Activated CD4-positive, alpha-beta T cell treated with anti-CD3 and anti-CD28 coated beads, Interleukin-10, Interleukin-2, amounts not matched to agents 100 ng/mL and 50 ng/mL, durations not matched to agents 16 hours and 8 hours (primary cell): Measurements from ENCODE around the gene INTS6L.
"Not testable (repeated sequence)": the region's sequence is repeated elsewhere in the genome, so short reads cannot be mapped to it uniquely, and the experiment has no call there.

ENCODE experiments used
- DNase-seq: peaks from one replicate; pipeline ENCODE4 v3.0.0-alpha.2; 2020

The INTS6L gene

DNA sequence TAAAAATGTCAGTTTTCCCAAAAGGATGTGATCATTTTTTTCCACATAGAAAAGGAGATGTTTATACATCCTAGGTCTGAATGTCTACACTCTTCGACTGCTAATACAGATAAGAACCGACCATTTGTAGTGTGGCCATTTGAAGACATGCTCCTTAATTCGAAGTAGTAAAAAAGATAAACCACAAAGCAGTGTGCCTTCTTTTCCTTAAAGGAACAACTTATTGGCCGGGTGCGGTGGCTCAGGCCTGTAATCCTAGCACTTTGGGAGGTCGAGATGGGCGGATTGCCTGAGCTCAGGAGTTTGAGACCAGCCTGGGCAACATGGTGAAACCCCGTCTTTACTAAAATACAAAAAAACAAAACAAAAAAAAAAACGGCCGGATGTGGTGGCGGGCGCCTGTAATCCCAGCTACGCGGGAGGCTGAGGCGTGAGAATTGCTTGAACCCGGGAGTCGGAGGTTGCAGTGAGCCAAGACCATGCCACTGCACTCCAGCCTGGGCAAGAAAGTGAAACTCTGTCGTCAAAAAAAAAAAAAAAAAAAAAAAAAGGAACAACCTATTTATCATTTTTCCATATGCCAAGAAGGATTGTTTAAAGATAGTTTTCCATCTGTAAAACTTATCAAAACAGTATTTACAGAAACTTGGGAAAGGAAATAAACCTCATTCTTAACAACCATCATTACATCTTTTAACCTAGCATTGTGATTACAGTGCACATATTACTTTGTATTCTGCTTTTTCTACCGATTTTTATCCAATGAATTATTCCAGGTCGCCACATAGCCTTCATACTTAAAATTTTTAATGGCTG, 2.6 kb downstream of the INTS6L start:
- DNase-seq, result peak; percentile 16

DNA sequence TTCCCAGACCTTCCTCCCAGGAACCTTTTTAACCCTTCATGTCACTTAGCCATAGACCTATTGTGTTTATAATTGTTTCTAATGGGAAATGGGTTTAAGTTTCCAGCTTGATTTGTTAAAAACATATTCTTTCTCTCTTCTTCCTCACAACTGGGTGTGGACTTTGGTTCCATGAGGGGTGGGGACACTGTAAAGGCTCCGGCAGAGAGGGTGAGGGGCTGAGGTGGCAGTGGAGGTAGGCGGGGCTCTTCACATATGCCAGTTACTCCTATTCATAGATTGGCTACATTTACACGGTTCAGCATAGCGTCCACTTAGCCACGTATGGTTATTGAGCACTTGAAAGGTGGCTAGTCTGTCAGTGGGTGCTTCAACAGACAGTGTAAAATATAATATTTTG, 7.8 kb downstream of the INTS6L start:
- DNase-seq, result no peak

DNA sequence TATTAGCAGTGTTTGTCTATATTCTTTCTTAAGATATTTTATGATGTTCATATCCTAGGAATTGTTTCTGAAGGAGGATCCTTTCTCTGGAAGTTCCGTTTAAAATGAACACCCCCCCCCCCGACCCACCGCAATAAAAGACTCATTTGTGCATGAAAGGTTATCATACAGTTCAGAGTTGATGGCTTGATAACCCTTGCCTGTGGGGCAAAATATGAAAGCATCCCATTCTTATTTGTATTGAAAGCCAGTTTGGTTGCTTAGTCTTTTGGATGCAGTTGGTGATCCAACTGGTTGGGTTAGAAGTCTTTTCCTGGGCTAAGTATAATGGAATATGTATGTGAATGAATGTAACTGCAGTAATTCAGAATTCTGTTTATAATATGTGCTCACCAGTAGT, 8.3 kb downstream of the INTS6L start:
- DNase-seq, result no peak

- no peak for DNase-seq
These were observed 9.6 kb downstream of the INTS6L start for GRCh38 chrX:135530097-135530496.

DNA sequence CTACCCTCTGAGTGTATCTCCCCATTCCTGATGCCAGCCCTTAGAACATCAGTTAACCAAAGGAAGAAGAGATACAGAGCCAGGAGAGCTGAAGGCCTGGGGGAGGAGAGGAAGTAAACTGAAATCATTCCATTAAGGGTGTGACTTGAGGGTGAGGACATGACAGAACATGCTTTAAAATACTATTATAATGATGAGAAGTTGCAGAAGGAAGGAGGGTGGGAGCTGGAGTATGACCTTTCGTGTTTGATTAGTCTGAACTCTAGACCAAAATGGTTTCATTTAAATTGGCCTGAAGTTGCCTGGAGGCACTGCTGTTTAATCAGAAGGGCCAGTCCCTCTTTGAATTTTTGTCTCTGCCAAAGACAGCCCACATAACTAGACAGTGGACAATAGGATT, 11.4 kb downstream of the INTS6L start:
- no peak for DNase-seq

- DNase-seq, result no peak
These were observed 14.8 kb downstream of the INTS6L start for GRCh38 chrX:135535077-135535940.

DNA sequence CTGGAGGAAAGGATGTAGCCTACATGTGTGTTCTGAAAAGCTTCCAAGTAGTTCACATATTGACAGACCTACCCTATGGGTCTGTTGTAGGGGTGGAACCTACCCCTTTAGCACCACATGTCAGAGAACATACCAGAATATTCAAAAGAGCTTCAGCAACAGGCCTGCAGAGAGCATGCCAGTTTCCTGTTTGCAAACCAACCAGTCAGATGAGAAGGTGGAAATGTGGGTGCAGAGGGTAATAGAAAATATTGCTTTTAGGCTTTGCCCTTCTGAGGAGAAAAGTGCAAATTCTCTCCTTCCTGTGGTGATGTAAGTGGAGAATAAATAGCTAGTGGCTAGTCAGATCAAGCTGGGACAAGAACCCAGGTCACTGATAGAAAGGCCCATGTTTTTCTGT, 16.4 kb downstream of the INTS6L start:
- peak; percentile 14 for DNase-seq

DNA sequence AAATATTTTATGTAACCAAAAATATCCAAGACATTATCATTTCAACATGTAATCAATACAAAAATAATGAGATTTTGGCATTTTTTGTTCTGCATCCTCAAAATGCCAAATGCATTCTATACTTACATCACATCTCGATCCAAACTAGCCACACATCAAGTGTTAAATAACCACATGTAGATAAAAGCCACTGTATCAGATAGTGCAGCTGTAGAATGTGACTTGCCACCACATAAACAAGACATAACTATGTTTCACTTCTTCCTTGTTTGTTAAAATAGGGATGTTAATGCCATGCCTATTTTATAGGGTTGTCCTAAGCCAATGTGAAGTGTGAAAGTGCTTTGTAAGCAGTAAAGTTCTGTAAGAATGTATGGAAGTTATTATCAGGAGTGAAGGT, 20.9 kb downstream of the INTS6L start:
- DNase-seq, result no peak

DNA sequence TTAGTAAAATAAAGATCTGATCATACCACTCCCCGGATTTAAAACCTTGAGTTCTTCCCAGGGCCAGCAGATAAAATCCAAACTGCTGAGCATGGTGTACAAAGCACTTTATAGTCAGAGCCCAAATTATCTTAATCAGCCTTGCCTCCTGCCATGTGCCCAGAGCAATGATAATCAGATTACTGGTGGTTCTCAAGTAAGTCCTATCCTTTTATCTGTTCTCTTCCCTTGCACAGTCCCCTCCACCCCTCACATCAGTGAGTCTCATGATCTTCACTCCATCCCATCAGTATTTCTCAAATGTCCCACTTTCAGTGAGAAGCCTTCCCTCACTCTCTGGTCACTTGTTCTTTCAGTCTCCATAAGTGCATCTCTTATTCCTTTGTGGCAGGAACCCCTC, 22.7 kb downstream of the INTS6L start:
- no peak for DNase-seq

DNA sequence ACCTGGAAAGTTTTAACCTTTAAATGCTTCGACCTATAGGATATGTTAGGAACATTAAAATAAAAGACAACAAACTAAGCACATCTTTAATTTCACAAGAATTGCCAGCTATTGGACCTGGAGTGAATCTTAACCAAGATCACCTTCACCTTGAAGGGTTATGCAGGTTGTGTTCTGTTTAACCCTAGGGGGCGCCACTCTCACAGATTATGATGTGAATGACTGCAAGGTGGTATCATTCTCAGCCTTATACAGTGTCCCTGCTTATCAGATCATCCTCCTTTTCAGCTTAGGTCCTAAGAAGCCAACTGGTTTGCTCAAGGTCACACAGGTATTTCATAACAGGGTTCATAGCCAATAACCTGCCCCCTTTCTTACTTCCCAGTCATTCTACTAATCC, 23.5 kb downstream of the INTS6L start:
- DNase-seq, result peak; percentile 43

DNA sequence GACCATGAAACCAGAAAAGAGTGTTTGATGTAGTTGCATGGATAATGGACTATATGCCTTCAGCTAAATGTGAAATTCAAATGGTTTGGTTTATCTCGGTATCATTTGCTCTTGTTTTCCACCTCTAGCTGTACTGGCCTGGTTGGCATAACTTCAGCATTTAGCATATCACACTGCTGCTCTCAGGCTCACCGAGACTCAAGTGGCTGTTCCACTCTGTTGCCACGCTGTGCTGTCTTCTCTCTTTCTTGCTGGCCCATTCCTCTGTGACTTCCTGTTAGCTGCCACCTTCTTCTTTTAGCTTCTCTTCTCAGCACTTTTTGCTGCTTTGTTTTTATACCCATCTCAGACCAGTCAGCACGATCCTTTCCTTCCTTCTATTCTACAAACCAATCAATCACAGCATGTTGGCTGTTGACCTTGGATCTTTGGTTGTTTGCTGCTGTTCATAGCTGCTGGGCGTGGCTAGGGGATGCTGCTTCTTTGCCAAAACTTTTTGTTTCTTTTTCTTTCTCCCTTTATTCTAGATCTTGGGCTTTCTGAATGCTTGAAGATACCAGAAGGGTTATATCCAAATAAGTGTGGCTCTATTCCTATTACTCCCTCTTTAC, 24.0 kb downstream of the INTS6L start:
- DNase-seq, result no peak

GRCh38 chrX:135547767-135548166, 27.3 kb downstream of the INTS6L start:
- DNase-seq, result no peak

DNA sequence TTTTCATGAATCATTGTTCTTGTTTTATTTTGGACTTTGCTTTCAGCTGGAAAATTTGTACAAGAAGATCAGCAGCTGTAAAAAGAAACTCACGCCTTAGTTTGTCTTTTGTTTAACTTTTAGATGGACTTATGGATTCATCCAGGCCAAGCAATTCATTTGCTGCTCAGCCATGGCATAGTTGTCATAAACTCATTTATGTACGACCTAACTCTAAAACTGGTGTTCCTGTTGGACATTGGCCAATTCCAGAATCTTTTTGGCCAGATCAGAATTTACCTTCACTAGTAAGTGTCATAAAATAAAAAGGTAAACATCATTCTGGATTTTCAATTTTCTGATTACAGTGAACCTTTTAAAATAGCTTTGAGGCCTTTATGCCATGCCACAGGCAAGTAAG, 29.1 kb downstream of the INTS6L start:
- DNase-seq, result no peak

- DNase-seq, result no peak
These were observed 35.6 kb downstream of the INTS6L start for GRCh38 chrX:135556055-135556454.

DNA sequence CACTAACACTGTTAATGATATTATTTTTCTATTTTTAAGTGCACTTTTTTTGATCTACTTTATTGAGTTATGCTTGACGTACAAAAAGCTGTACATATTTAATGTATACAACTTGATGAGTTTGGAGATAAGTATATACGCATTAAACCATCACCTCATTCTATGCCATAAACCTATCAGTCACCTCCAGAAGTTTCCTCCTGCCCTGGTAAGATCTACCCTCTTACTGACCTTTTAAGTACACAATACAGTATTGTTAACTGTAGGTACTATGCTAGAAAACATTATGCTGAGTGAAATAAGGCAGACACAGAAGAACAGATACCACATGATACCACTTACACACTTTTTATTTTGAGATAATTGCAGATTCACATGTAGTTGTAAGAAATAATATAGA, 36.9 kb downstream of the INTS6L start:
- no peak for DNase-seq

GRCh38 chrX:135572436-135572835, 52.0 kb downstream of the INTS6L start:
- no peak for DNase-seq

- DNase-seq, result no peak
These were observed 61.0 kb downstream of the INTS6L start for GRCh38 chrX:135581496-135581895.

DNA sequence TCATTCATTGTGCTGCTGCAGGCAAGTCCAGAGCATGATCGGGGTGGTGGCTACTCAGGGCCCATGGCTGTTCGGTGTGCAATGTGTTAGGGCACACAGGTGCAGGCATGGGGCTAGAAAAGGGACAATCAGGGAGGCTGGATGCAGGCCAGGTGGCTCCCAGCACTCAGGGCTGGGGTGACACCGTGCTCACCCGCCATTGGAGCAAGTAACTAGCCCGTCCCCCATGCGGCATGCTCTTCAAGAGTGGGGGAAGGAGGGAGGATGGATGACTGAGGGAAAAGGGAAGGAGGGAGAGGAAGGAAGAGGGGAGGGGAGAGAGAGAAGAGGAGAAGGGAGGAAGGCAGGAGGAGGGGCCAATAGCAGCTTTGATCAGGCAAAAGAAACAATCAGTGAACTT, 64.7 kb downstream of the INTS6L start:
- DNase-seq, result no peak

DNA sequence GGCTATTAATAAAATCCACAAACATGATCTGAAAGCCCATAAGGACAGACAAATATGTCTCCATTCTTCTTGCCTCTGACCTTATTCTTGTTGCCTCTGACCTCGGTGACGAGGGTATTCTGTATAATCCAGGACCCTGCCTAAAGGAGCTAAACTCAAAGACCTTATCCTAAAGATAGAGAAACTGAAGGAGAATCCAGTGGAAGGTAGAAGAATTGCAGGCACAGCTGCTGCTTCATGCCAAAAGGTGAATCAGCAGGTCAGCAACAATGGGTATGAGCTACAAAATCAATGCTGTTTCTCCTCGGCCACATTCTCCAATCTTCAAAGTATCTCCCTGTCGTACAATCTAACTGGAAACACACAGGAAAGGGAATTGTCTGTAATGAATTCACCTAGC, 71.4 kb downstream of the INTS6L start:
- no peak for DNase-seq

DNA sequence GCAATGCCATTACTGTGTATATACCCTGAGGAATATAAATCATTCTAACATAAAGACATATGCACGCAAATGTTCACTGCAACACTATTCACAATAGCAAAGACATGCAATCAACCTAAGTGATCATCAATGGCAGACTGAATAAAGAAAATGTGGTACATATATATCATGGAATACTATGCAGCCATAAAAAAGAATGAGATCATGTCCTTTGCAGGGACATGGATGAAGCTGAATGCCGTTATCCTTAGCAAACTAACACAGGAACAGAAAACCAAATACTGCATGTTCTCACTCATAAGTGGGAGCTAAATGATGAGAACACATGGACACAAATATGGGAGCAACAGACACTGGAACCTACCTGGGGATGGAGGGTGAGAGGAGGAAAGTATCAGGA, 73.6 kb downstream of the INTS6L start:
- DNase-seq, result not testable (repeated sequence)

GRCh38 chrX:135594453-135594852, 74.0 kb downstream of the INTS6L start:
- DNase-seq, result not testable (repeated sequence)

GRCh38 chrX:135595543-135595942, 75.1 kb downstream of the INTS6L start:
- DNase-seq, result no peak

DNA sequence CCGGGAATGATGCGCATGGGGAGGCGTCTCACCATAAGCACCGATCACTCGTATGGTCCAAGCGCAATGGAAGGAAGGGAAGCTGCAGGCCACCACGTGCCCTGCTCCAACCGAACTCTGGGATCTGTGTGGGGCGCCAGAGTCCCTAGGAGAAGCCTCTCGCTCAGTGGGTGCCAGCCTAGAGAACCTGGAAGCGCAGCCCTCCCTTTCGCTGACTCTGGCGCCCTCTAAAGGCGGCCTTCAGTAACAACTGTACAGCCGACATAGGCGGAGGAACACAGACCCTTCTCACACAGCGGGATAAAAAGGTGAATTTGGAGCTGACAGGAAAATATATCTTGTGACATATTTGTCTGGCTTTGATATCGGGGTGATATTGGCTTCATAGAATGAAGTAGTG, 76.0 kb downstream of the INTS6L start:
- DNase-seq, result peak; percentile 57

GRCh38 chrX:135605906-135606305, 85.4 kb downstream of the INTS6L start:
- DNase-seq, result no peak
